A375 (cell line): ENCODE data around the gene FAM193B. TPM values are rescaled to one million over a fixed set of nuclear protein-coding genes. Genes with fewer than 3 reads are reported as not detected.

Experiments
- total RNA-seq: library from RNA; depleted of rRNA; stranded (reverse); fragments of >200 nt; shearing (Covaris generic); gene quantifications from 2 replicates; pipeline ENCODE4 v1.2.3, GENCODE V29; 2014; rRNA removed

The FAM193B gene
- 24.2 and 29.3 TPM in 2 replicates for total RNA-seq

GRCh38 chr5:177554474-177555111, at the start of gene FAM193B:
Gene FAM193B, minus strand, starts transcription at chr5:177554563. Its CDS starts 105 bp downstream, at chr5:177554458.

GRCh38 chr5:177599731-177600507, 45.6 kb upstream of the FAM193B start, which contains the start of gene B4GALT7:
Gene B4GALT7, plus strand, starts transcription at chr5:177600132. Its CDS starts 79 bp downstream, at chr5:177600211.

GRCh38 chr5:177592010-177592834, 37.9 kb upstream of the FAM193B start, which contains the start of gene TMED9:
Gene TMED9, plus strand, starts transcription at chr5:177592203. Its CDS starts 12 bp downstream, at chr5:177592215.

GRCh38 chr5:177516601-177517568, 37.5 kb downstream of the FAM193B start, which contains the start of gene DDX41:
Gene DDX41, minus strand, starts transcription at chr5:177516961. Its CDS starts 16 bp downstream, at chr5:177516945.

GRCh38 chr5:177509381-177509951, 44.9 kb downstream of the FAM193B start, which contains the start of gene DOK3:
Gene DOK3, minus strand, starts transcription at chr5:177509826. Its CDS starts 286 bp downstream, at chr5:177509540.

GRCh38 chr5:177497292-177498012, 56.9 kb downstream of the FAM193B start, which contains the start of gene PDLIM7:
Gene PDLIM7, minus strand, starts transcription at chr5:177497604. Its CDS starts 1,092 bp downstream, at chr5:177496512.

GRCh38 chr5:177473443-177474001, 80.8 kb downstream of the FAM193B start, which contains the start of gene DBN1:
Gene DBN1, minus strand, starts transcription at chr5:177473634. Its CDS starts 113 bp downstream, at chr5:177473521.

Other genes with a start within 250 kb of the FAM193B start
- gene MXD3, start 242.7 kb downstream of the FAM193B start, total RNA-seq = 38.9 and 51.6 TPM in 2 replicates
- gene LMAN2, start 202.9 kb downstream of the FAM193B start, total RNA-seq = 178 and 261 TPM in 2 replicates
- gene RGS14, start 196.6 kb downstream of the FAM193B start, total RNA-seq = 9.8 and 14.0 TPM in 2 replicates
- 0.34 and 0.61 TPM in 2 replicates for gene SLC34A1, start 170.1 kb downstream of the FAM193B start, total RNA-seq
- not detected in 2 replicates for gene PFN3, start 153.9 kb downstream of the FAM193B start, total RNA-seq
- 5.4 and 5.5 TPM in 2 replicates for gene F12, start 145.0 kb downstream of the FAM193B start, total RNA-seq
- 38.4 and 42.5 TPM in 2 replicates for gene GRK6, start 127.9 kb downstream of the FAM193B start, total RNA-seq
- gene PRR7, start 107.7 kb downstream of the FAM193B start, total RNA-seq = 41.0 and 48.8 TPM in 2 replicates
- 103 and 122 TPM in 2 replicates for gene DBN1, start 80.9 kb downstream of the FAM193B start, total RNA-seq
- gene PDLIM7, start 57.0 kb downstream of the FAM193B start, total RNA-seq = 162 and 184 TPM in 2 replicates
- gene DOK3, start 44.7 kb downstream of the FAM193B start, total RNA-seq = 2.3 and 3.1 TPM in 2 replicates
- 157 and 168 TPM in 2 replicates for gene DDX41, start 37.6 kb downstream of the FAM193B start, total RNA-seq
- 79.3 and 92.8 TPM in 2 replicates for gene TMED9, start 37.6 kb upstream of the FAM193B start, total RNA-seq
- 22.1 and 28.6 TPM in 2 replicates for gene B4GALT7, start 45.6 kb upstream of the FAM193B start, total RNA-seq
- not detected in 2 replicates for gene FAM153A, start 228.3 kb upstream of the FAM193B start, total RNA-seq